HG03025 (cell line): Measurements from ENCODE around the gene LMF1.

ENCODE experiments used
- ATAC-seq: cut with Tn5 transposase; IDR thresholded peaks from one replicate; pipeline ENCODE4 v1.9.1; 2021; ENCODE audit warnings: mild to moderate bottlenecking, moderate library complexity; ENCODE audit not compliant: unreplicated experiment, low FRiP score

LMF1 gene

GRCh38 chr16:986411-986810 is 15.6 kb upstream of the LMF1 start:
- no peak for ATAC-seq

GRCh38 chr16:985646-986400 is 15.0 kb upstream of the LMF1 start:
- ATAC-seq, result no peak

GRCh38 chr16:984736-985636 is 14.2 kb upstream of the LMF1 start:
- ATAC-seq, result no peak

- no peak for ATAC-seq
These were observed 13.4 kb upstream of the LMF1 start for GRCh38 chr16:984121-984694.

- ATAC-seq, result no peak
These were observed 12.6 kb upstream of the LMF1 start for GRCh38 chr16:983044-984030.

GRCh38 chr16:982145-983043 is 11.6 kb upstream of the LMF1 start:
- no peak for ATAC-seq

- ATAC-seq, result no peak
These were observed 10.9 kb upstream of the LMF1 start, which contains the start of gene SOX8 for GRCh38 chr16:981695-982144. SOX8 (plus strand) TSS chr16:981770; CDS start chr16:981923, 153 bp downstream.

GRCh38 chr16:980595-980854 is 9.7 kb upstream of the LMF1 start:
- no peak for ATAC-seq

GRCh38 chr16:979859-980594 is 9.2 kb upstream of the LMF1 start:
- ATAC-seq, result no peak

GRCh38 chr16:979147-979546 is 8.4 kb upstream of the LMF1 start:
- ATAC-seq, result no peak

GRCh38 chr16:978403-978802 is 7.6 kb upstream of the LMF1 start:
- no peak for ATAC-seq

GRCh38 chr16:977896-978295 is 7.1 kb upstream of the LMF1 start:
- no peak for ATAC-seq

- no peak for ATAC-seq
These were observed 6.4 kb upstream of the LMF1 start for GRCh38 chr16:977081-977701.

GRCh38 chr16:976389-976931 is 5.7 kb upstream of the LMF1 start:
- ATAC-seq, result no peak

- ATAC-seq, result no peak
These were observed 4.5 kb upstream of the LMF1 start for GRCh38 chr16:975291-975690.

- ATAC-seq, result no peak
These were observed 4.0 kb upstream of the LMF1 start for GRCh38 chr16:974611-975261.

- ATAC-seq, result no peak
These were observed 3.3 kb upstream of the LMF1 start for GRCh38 chr16:974001-974601.
